A673 (cell line): ENCODE data around the gene TUBA1C. TPM values are rescaled to one million over a fixed set of nuclear protein-coding genes. Genes with fewer than 3 reads are reported as not detected.
"Not testable (repeated sequence)": the region's sequence is repeated elsewhere in the genome, so short reads cannot be mapped to it uniquely, and the experiment has no call there.

Experiments used
- BruUV-seq: library from RNA; stranded (reverse); fragments of 400-500 nt; replicated peaks from 2 replicates; lab custom pipeline; 2021; lab: Mats Ljungman, UMichigan
- CTCF ChIA-PET: fragments of 300-600 bp; sonication (Branson Sonifier 250); formaldehyde crosslinking; loops from one replicate; lab custom pipeline; 2022; ENCODE audit warnings: antibody characterized with exemption; lab: Charles Lee
- POLR2A ChIA-PET: fragments of 300-600 bp; sonication (Branson Sonifier 250); formaldehyde crosslinking; loops from one replicate; lab custom pipeline; 2022; ENCODE audit warnings: antibody characterized with exemption; ENCODE audit not compliant: low non-redundant PET; lab: Charles Lee
- DNase-seq: peaks from one replicate; pipeline ENCODE4 v3.0.0-alpha.2; 2015; ENCODE audit warnings: low spot score
- H3K27ac ChIP-seq: fragments of 200-600 bp; sonication (generic); 2 replicates; pipeline ENCODE4 v1.5.1; 2016; ENCODE audit warnings: mixed run types, low read depth, mild to moderate bottlenecking, mixed read lengths, antibody characterized with exemption, low read length; ENCODE audit not compliant: poor library complexity, severe bottlenecking
- H3K27me3 ChIP-seq: fragments of 200-600 bp; sonication (generic); replicated peaks from 2 replicates; pipeline ENCODE4 v1.6.1; 2017; ENCODE audit warnings: mixed run types, low read depth, mild to moderate bottlenecking, mixed read lengths, antibody characterized with exemption, low read length; ENCODE audit not compliant: insufficient read depth, poor library complexity
- H3K36me3 ChIP-seq: fragments of 200-600 bp; sonication (generic); 2 replicates; pipeline ENCODE4 v1.6.1; 2016; ENCODE audit warnings: mixed run types, mild to moderate bottlenecking, mixed read lengths, antibody characterized with exemption, low read length; ENCODE audit not compliant: insufficient read depth, poor library complexity, severe bottlenecking
- H3K4me1 ChIP-seq: fragments of 200-600 bp; sonication (generic); 2 replicates; pipeline ENCODE4 v1.6.1; 2017; ENCODE audit warnings: mixed run types, mild to moderate bottlenecking, mixed read lengths, antibody characterized with exemption, low read length; ENCODE audit not compliant: insufficient read depth, poor library complexity, severe bottlenecking
- H3K4me3 ChIP-seq: fragments of 200-600 bp; sonication (generic); 2 replicates; pipeline ENCODE4 v1.5.1; 2016; ENCODE audit warnings: low read depth, mixed run types, mild to moderate bottlenecking, mixed read lengths, low read length; ENCODE audit not compliant: poor library complexity, severe bottlenecking
- H3K9me3 ChIP-seq: fragments of 200-600 bp; sonication (generic); 2 replicates; pipeline ENCODE4 v1.6.1; 2016; ENCODE audit warnings: mixed run types, low read depth, mild to moderate bottlenecking, mixed read lengths, antibody characterized with exemption, low read length; ENCODE audit not compliant: poor library complexity, severe bottlenecking
- EZH2 ChIP-seq: fragments of 200-600 bp; sonication (generic); IDR thresholded peaks from 2 replicates; pipeline ENCODE4 v1.6.1; 2017; ENCODE audit warnings: borderline replicate concordance, low read depth, mild to moderate bottlenecking, mixed read lengths, antibody characterized with exemption, low read length; ENCODE audit not compliant: poor library complexity, severe bottlenecking
- intact Hi-C: fragments of 100-400 bp; cut with micrococcal nuclease; formaldehyde crosslinking; loops from one replicate; pipeline ENCODE4 v1.10.0; 2022; ENCODE audit not compliant: unreplicated experiment
- total RNA-seq: library from RNA; stranded (reverse); gene quantifications from 2 replicates; pipeline ENCODE4 v1.2.3, GENCODE V29; 2021
- TF ChIP-seq, protein P1 (sequence below): fragments of 300-800, 200-600 bp; sonication (generic); conservative IDR thresholded peaks from 2 replicates; pipeline ENCODE4 v1.5.1; 2017; ENCODE audit warnings: low read depth, mild to moderate bottlenecking, antibody characterized with exemption, low read length, moderate library complexity, mixed read lengths

The TUBA1C gene
- total RNA-seq, 1 experiment from 2014 or later: 622 TPM

DNA sequence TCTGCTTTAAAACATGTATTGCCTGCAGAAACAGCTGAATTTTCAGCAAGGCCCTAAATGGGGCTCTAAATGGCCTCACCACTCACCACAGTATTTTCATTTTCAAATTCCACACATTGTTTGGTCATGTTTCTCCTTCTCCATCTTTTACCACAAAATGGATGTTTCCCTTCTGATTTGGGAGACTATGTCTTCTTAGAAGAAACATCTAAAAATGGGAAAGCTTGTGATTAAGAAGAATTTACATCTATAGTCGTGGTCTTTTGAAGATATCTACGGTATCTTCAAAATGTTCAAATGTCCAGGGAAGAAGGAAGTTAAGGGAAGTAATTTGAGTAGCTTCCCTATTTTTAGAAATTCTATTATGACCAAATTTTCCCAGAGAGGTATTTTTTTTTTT, 20.7 kb upstream of the TUBA1C start:
- Histone ChIP-seq H3K27ac (no peak overlapping the region), H3K27me3 (no peaks in the 10 kb centered on the region), H3K9me3 (no peaks in the 10 kb centered on the region), H3K36me3 (no peaks in the 10 kb centered on the region), H3K4me3 (no peak overlapping the region), H3K4me1 (no peaks in the 10 kb centered on the region)
- POLR2A ChIA-PET: no interaction called here
- DNase-seq: no peak
- intact Hi-C loops: no loop called here
- no TSS peak for BruUV-seq
- CTCF ChIA-PET: no interaction called here
- no peak for TF ChIP-seq EZH2
- TF ChIP-seq, protein P1, sequence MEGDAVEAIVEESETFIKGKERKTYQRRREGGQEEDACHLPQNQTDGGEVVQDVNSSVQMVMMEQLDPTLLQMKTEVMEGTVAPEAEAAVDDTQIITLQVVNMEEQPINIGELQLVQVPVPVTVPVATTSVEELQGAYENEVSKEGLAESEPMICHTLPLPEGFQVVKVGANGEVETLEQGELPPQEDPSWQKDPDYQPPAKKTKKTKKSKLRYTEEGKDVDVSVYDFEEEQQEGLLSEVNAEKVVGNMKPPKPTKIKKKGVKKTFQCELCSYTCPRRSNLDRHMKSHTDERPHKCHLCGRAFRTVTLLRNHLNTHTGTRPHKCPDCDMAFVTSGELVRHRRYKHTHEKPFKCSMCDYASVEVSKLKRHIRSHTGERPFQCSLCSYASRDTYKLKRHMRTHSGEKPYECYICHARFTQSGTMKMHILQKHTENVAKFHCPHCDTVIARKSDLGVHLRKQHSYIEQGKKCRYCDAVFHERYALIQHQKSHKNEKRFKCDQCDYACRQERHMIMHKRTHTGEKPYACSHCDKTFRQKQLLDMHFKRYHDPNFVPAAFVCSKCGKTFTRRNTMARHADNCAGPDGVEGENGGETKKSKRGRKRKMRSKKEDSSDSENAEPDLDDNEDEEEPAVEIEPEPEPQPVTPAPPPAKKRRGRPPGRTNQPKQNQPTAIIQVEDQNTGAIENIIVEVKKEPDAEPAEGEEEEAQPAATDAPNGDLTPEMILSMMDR: no peak

DNA sequence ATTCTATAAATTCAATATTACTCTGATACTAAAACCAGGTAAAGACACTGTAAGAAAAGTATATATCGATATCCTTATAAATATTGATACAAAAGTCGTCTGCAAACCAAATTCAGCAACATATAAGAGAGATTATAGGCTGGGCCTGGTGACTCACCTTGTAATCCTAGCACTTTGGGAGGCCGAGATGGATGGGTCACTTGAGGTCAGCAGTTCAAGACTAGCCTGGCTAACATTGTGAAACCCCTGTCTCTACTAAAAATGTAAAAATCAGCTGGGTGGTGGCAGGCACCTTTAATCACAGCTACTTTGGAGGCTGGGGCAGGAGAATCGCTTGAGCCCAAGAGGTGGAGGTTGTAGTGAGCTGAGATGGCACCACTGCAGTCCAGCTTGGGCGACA, 13.5 kb upstream of the TUBA1C start:
- Histone ChIP-seq H3K27ac (no peak overlapping the region), H3K4me1 (no peaks in the 10 kb centered on the region), H3K27me3 (no peaks in the 10 kb centered on the region), H3K9me3 (no peaks in the 10 kb centered on the region), H3K4me3 (no peak overlapping the region), H3K36me3 (no peaks in the 10 kb centered on the region)
- intact Hi-C loops: no loop called here
- no peak for DNase-seq
- ChIA-PET POLR2A (no interaction called here), CTCF (no interaction called here)
- BruUV-seq: no TSS peak
- no peak for TF ChIP-seq EZH2
- TF ChIP-seq, protein P1: no peak

GRCh38 chr12:49253033-49253623, 11.8 kb upstream of the TUBA1C start:
- Histone ChIP-seq H3K4me1 (no peaks in the 10 kb centered on the region), H3K9me3 (no peaks in the 10 kb centered on the region), H3K4me3 (no peak overlapping the region), H3K27me3 (no peaks in the 10 kb centered on the region), H3K27ac (no peak overlapping the region), H3K36me3 (no peaks in the 10 kb centered on the region)
- intact Hi-C loops: no loop called here
- BruUV-seq: no TSS peak
- TF ChIP-seq, protein P1: no peak
- no peak for TF ChIP-seq EZH2
- CTCF ChIA-PET: interaction anchor here (0.6 kb wide), 1 partner anchor 165 kb away, joined by 6 read pairs; no protein-coding TSS in a partner anchor
- no peak for DNase-seq
- POLR2A ChIA-PET: no interaction called here

- H3K27me3 ChIP-seq, BruUV-seq, POLR2A ChIA-PET, DNase-seq, H3K9me3 ChIP-seq, intact Hi-C loops, H3K4me3 ChIP-seq, CTCF ChIA-PET, H3K36me3 ChIP-seq, H3K27ac ChIP-seq: not testable (repeated sequence)
- peaks cover 10% of the 10 kb centered on the region for H3K4me1 ChIP-seq
Measured at GRCh38 chr12:49255456-49255855, 9.4 kb upstream of the TUBA1C start.
